ENCODE measurements around the gene HADHB.

Gene HADHB

GRCh38 chr2:26285931-26286330, 41.2 kb downstream of the HADHB start:
- Histone ChIP-seq H3K36me3 (peaks cover 64 to 97% (median 72%) of the 10 kb centered on the region in 3 donors), H3K9me3 (no peaks in the 10 kb centered on the region), H3K4me3 (no peak overlapping the region), H3K27ac (no peak overlapping the region), H3K27me3 (no peaks in the 10 kb centered on the region), H3K4me1 (no peaks in the 10 kb centered on the region)
- no peak for DNase-seq
- intact Hi-C loops (cut with DNase I; ENCODE audit: low total_unique reads): no loop called here
- TF ChIP-seq CTCF (IDR thresholded peaks at IDR 0.05): no peak

- no peaks in the 10 kb centered on the region for H3K9me3 ChIP-seq
- no peak overlapping the region for H3K4me3 ChIP-seq
- intact Hi-C loops (cut with DNase I; ENCODE audit: low total_unique reads): no loop called here
- H3K4me1 ChIP-seq: no peaks in the 10 kb centered on the region
- H3K27me3 ChIP-seq: no peaks in the 10 kb centered on the region
- no peak for DNase-seq
- no peak for TF ChIP-seq CTCF (IDR thresholded peaks at IDR 0.05)
- no peak overlapping the region for H3K27ac ChIP-seq
- H3K36me3 ChIP-seq: peaks cover 25 to 56% (median 33%) of the 10 kb centered on the region in 3 donors
These were observed 45.3 kb downstream of the HADHB start for GRCh38 chr2:26290001-26290400.

- intact Hi-C loops (cut with DNase I; ENCODE audit: low total_unique reads): no loop called here
- H3K27ac ChIP-seq: no peak overlapping the region
- DNase-seq: no peak
- no peaks in the 10 kb centered on the region for H3K9me3 ChIP-seq
- H3K4me1 ChIP-seq: no peaks in the 10 kb centered on the region
- peaks cover 5 to 31% (median 16%) of the 10 kb centered on the region in 3 donors for H3K36me3 ChIP-seq
- no peak for TF ChIP-seq CTCF (IDR thresholded peaks at IDR 0.05)
- H3K27me3 ChIP-seq: no peaks in the 10 kb centered on the region
- H3K4me3 ChIP-seq: no peak overlapping the region
These were observed 47.9 kb downstream of the HADHB start for GRCh38 chr2:26292646-26293045.

- DNase-seq: no peak
- Histone ChIP-seq H3K4me3 (no peak overlapping the region), H3K27me3 (no peaks in the 10 kb centered on the region), H3K9me3 (no peaks in the 10 kb centered on the region), H3K27ac (no peak overlapping the region), H3K36me3 (peaks cover 0 to 3% (median 0%) of the 10 kb centered on the region in 3 donors), H3K4me1 (peaks cover 0 to 13% (median 7%) of the 10 kb centered on the region in 4 donors)
- intact Hi-C loops (cut with DNase I; ENCODE audit: low total_unique reads): no loop called here
- no peak for TF ChIP-seq CTCF (IDR thresholded peaks at IDR 0.05)
These were observed 50.8 kb downstream of the HADHB start for GRCh38 chr2:26295511-26295910.

GRCh38 chr2:26297061-26297460, 52.3 kb downstream of the HADHB start:
- Histone ChIP-seq H3K9me3 (no peaks in the 10 kb centered on the region), H3K36me3 (no peaks in the 10 kb centered on the region), H3K4me1 (peaks cover 0 to 16% (median 7%) of the 10 kb centered on the region in 4 donors), H3K4me3 (no peak overlapping the region), H3K27ac (no peak overlapping the region), H3K27me3 (no peaks in the 10 kb centered on the region)
- intact Hi-C loops (cut with DNase I; ENCODE audit: low total_unique reads): no loop called here
- DNase-seq: no peak
- no peak for TF ChIP-seq CTCF (IDR thresholded peaks at IDR 0.05)

- no peaks in the 10 kb centered on the region for H3K36me3 ChIP-seq
- peaks cover 0 to 16% (median 7%) of the 10 kb centered on the region in 4 donors for H3K4me1 ChIP-seq
- DNase-seq: no peak
- intact Hi-C loops (cut with DNase I; ENCODE audit: low total_unique reads): no loop called here
- H3K9me3 ChIP-seq: no peaks in the 10 kb centered on the region
- no peaks in the 10 kb centered on the region for H3K27me3 ChIP-seq
- peak overlapping the region; percentile 79 to 81 for H3K27ac ChIP-seq
- H3K4me3 ChIP-seq: peak overlapping the region; percentile 59
- TF ChIP-seq CTCF (IDR thresholded peaks at IDR 0.05): no peak
These were observed 53.5 kb downstream of the HADHB start for GRCh38 chr2:26298286-26298637.

Data from tibial artery (tissue), 4 donors.